GM19467 (cell line): ENCODE results near the gene SLC2A4.

Experiments
- ATAC-seq: cut with Tn5 transposase; IDR thresholded peaks from one replicate; pipeline ENCODE4 v1.9.1; 2021; ENCODE audit warnings: mild to moderate bottlenecking, moderate library complexity; ENCODE audit not compliant: unreplicated experiment

The SLC2A4 gene

GRCh38 chr17:7246779-7247178 is 34.7 kb upstream of the SLC2A4 start:
- ATAC-seq, result no peak

GRCh38 chr17:7248796-7249195 is 32.7 kb upstream of the SLC2A4 start:
- no peak for ATAC-seq

GRCh38 chr17:7249214-7249613 is 32.3 kb upstream of the SLC2A4 start:
- no peak for ATAC-seq

GRCh38 chr17:7249830-7250229 is 31.7 kb upstream of the SLC2A4 start:
- no peak for ATAC-seq

- ATAC-seq, result no peak
Observed at GRCh38 chr17:7250695-7251627, 30.6 kb upstream of the SLC2A4 start.

GRCh38 chr17:7251661-7252175 is 29.8 kb upstream of the SLC2A4 start, which contains the start of gene CTDNEP1:
TSS of gene CTDNEP1 (minus strand) at chr17:7251734. CDS start at chr17:7251296, 438 bp downstream.
- peak; percentile 81 for ATAC-seq

- peak; percentile 31 for ATAC-seq
Observed at GRCh38 chr17:7252176-7253043, 29.1 kb upstream of the SLC2A4 start, which contains the start of gene ELP5. TSS of gene ELP5 (plus strand) at chr17:7252215. CDS start at chr17:7252551, 336 bp downstream.

- no peak for ATAC-seq
Observed at GRCh38 chr17:7253082-7253481, 28.4 kb upstream of the SLC2A4 start.

- ATAC-seq, result no peak
Observed at GRCh38 chr17:7254511-7254910, 27.0 kb upstream of the SLC2A4 start.

GRCh38 chr17:7256766-7257456 is 24.6 kb upstream of the SLC2A4 start:
- ATAC-seq, result no peak

GRCh38 chr17:7258731-7259554 is 22.6 kb upstream of the SLC2A4 start:
- no peak for ATAC-seq

- ATAC-seq, result no peak
Observed at GRCh38 chr17:7259555-7259889, 22.0 kb upstream of the SLC2A4 start.

GRCh38 chr17:7260151-7260550 is 21.4 kb upstream of the SLC2A4 start:
- ATAC-seq, result no peak

GRCh38 chr17:7260651-7261378 is 20.7 kb upstream of the SLC2A4 start:
- no peak for ATAC-seq

GRCh38 chr17:7261379-7262191 is 19.9 kb upstream of the SLC2A4 start:
- no peak for ATAC-seq

- ATAC-seq, result no peak
Observed at GRCh38 chr17:7262192-7262934, 19.2 kb upstream of the SLC2A4 start, which contains the start of gene CLDN7. TSS of gene CLDN7 (minus strand) at chr17:7262478. CDS start at chr17:7262043, 435 bp downstream.

GRCh38 chr17:7262935-7263800 is 18.4 kb upstream of the SLC2A4 start:
- ATAC-seq, result no peak
